GM21390 (cell line): Measurements from ENCODE around the gene SCYGR4.
"Not testable (repeated sequence)": the region's sequence is repeated elsewhere in the genome, so short reads cannot be mapped to it uniquely, and the experiment has no call there.

ENCODE experiments used
- ATAC-seq: cut with Tn5 transposase; IDR thresholded peaks from one replicate; pipeline ENCODE4 v1.9.1; 2021; ENCODE audit not compliant: unreplicated experiment

The SCYGR4 gene

GRCh38 chr2:227665189-227665940 is 48.1 kb downstream of the SCYGR4 start:
- no peak for ATAC-seq

GRCh38 chr2:227666631-227667170 is 49.4 kb downstream of the SCYGR4 start, which contains the start of gene SCYGR5:
Gene SCYGR5 (plus strand): TSS chr2:227666804. CDS start chr2:227666804, 0 bp downstream.
- not testable (repeated sequence) for ATAC-seq
